ENCODE results near the gene ENDOV. TPM values are rescaled to one million over a fixed set of nuclear protein-coding genes. Genes with fewer than 3 reads are reported as not detected.

ENDOV gene
- total RNA-seq, 1 donor from 2014 or later: 30.7 TPM

DNA sequence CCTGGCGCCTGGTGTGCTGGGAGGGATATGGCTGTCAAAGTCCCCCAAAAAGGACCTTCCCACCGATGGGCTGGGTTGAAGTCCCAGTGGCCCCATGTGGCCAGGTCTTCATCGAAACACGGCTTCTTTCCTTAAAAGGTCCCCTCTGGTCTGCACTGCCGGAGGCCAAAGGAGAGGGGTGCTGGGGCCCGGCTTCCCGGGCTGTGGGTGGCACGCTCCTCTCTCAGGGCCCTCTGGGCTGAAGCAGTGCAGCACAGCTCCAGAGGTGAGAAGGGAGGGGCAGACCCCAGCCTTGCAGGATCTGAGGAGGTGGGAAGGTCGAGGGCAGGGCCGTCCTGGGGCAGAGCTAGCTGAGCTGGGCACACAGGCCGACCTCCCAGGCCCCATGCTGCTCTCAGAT lies 54.7 kb downstream of the ENDOV start:
- no peaks in the 10 kb centered on the region for H3K9me3 Mint-ChIP-seq
- H3K4me1 Mint-ChIP-seq (ENCODE audit: unreplicated experiment): peaks cover 4% of the 10 kb centered on the region
- TF ChIP-seq, protein P1, sequence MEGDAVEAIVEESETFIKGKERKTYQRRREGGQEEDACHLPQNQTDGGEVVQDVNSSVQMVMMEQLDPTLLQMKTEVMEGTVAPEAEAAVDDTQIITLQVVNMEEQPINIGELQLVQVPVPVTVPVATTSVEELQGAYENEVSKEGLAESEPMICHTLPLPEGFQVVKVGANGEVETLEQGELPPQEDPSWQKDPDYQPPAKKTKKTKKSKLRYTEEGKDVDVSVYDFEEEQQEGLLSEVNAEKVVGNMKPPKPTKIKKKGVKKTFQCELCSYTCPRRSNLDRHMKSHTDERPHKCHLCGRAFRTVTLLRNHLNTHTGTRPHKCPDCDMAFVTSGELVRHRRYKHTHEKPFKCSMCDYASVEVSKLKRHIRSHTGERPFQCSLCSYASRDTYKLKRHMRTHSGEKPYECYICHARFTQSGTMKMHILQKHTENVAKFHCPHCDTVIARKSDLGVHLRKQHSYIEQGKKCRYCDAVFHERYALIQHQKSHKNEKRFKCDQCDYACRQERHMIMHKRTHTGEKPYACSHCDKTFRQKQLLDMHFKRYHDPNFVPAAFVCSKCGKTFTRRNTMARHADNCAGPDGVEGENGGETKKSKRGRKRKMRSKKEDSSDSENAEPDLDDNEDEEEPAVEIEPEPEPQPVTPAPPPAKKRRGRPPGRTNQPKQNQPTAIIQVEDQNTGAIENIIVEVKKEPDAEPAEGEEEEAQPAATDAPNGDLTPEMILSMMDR (conservative IDR thresholded peaks at IDR 0.05): no peak
- no peaks in the 10 kb centered on the region for H3K36me3 Mint-ChIP-seq
- no peak for DNase-seq (ENCODE audit: extremely low spot score, unreplicated experiment)
- H3K27me3 Mint-ChIP-seq: peaks cover 92% of the 10 kb centered on the region
- H3K4me3 Mint-ChIP-seq: no peak overlapping the region
- no peak overlapping the region for H3K27ac Mint-ChIP-seq

- Mint-ChIP-seq H3K4me1 (ENCODE audit: unreplicated experiment) (peaks cover 10% of the 10 kb centered on the region), H3K9me3 (no peaks in the 10 kb centered on the region), H3K36me3 (no peaks in the 10 kb centered on the region), H3K27me3 (peaks cover 92% of the 10 kb centered on the region), H3K27ac (no peak overlapping the region), H3K4me3 (no peak overlapping the region)
- TF ChIP-seq, protein P1 (conservative IDR thresholded peaks at IDR 0.05): no peak
- DNase-seq (ENCODE audit: extremely low spot score, unreplicated experiment): no peak
Measured at GRCh38 chr17:80470603-80471002, 55.6 kb downstream of the ENDOV start.

GRCh38 chr17:80471922-80472321 lies 57.0 kb downstream of the ENDOV start:
- peaks cover 83% of the 10 kb centered on the region for H3K27me3 Mint-ChIP-seq
- H3K4me3 Mint-ChIP-seq: no peak overlapping the region
- H3K4me1 Mint-ChIP-seq (ENCODE audit: unreplicated experiment): peaks cover 10% of the 10 kb centered on the region
- no peaks in the 10 kb centered on the region for H3K36me3 Mint-ChIP-seq
- no peaks in the 10 kb centered on the region for H3K9me3 Mint-ChIP-seq
- no peak overlapping the region for H3K27ac Mint-ChIP-seq
- TF ChIP-seq, protein P1 (conservative IDR thresholded peaks at IDR 0.05): no peak
- no peak for DNase-seq (ENCODE audit: extremely low spot score, unreplicated experiment)

GRCh38 chr17:80472996-80473395 lies 58.0 kb downstream of the ENDOV start:
- Mint-ChIP-seq H3K36me3 (no peaks in the 10 kb centered on the region), H3K4me3 (no peak overlapping the region), H3K27me3 (peaks cover 72% of the 10 kb centered on the region), H3K27ac (no peak overlapping the region), H3K9me3 (no peaks in the 10 kb centered on the region), H3K4me1 (ENCODE audit: unreplicated experiment) (peaks cover 10% of the 10 kb centered on the region)
- no peak for DNase-seq (ENCODE audit: extremely low spot score, unreplicated experiment)
- TF ChIP-seq, protein P1 (conservative IDR thresholded peaks at IDR 0.05): no peak

- Mint-ChIP-seq H3K4me3 (no peak overlapping the region), H3K36me3 (no peaks in the 10 kb centered on the region), H3K27me3 (peaks cover 68% of the 10 kb centered on the region), H3K27ac (no peak overlapping the region), H3K9me3 (no peaks in the 10 kb centered on the region), H3K4me1 (ENCODE audit: unreplicated experiment) (peaks cover 10% of the 10 kb centered on the region)
- TF ChIP-seq, protein P1 (conservative IDR thresholded peaks at IDR 0.05): no peak
- DNase-seq (ENCODE audit: extremely low spot score, unreplicated experiment): no peak
Measured at GRCh38 chr17:80473701-80474100, 58.7 kb downstream of the ENDOV start.
